Breast epithelium (tissue), 3 donors: ENCODE measurements around the gene INPP5K.

Experiments used
- POLR2A ChIP-seq: fragments of 450-650 bp; IDR thresholded peaks from one replicate; pipeline ENCODE4 v1.6.1; 2016; ENCODE audit warnings: antibody characterized with exemption, mild to moderate bottlenecking, moderate library complexity
- POLR2AphosphoS5 ChIP-seq, 3 donors: sonication (generic); formaldehyde crosslinking; IDR thresholded peaks; one replicate each; pipeline ENCODE4 v1.6.1; 2017; ENCODE audit warnings: antibody characterized with exemption in 3 of 3
- TF ChIP-seq, protein P1 (sequence below), 3 donors: fragments of 450-650 bp; IDR thresholded peaks; one replicate each; pipeline ENCODE4 v1.5.1; 2016 to 2017; ENCODE audit warnings: antibody characterized with exemption in 3 of 3, mild to moderate bottlenecking in 3 of 3, moderate library complexity in 3 of 3

GRCh38 chr17:1498869-1499268, 17.5 kb downstream of the INPP5K start:
- TF ChIP-seq, protein P1, sequence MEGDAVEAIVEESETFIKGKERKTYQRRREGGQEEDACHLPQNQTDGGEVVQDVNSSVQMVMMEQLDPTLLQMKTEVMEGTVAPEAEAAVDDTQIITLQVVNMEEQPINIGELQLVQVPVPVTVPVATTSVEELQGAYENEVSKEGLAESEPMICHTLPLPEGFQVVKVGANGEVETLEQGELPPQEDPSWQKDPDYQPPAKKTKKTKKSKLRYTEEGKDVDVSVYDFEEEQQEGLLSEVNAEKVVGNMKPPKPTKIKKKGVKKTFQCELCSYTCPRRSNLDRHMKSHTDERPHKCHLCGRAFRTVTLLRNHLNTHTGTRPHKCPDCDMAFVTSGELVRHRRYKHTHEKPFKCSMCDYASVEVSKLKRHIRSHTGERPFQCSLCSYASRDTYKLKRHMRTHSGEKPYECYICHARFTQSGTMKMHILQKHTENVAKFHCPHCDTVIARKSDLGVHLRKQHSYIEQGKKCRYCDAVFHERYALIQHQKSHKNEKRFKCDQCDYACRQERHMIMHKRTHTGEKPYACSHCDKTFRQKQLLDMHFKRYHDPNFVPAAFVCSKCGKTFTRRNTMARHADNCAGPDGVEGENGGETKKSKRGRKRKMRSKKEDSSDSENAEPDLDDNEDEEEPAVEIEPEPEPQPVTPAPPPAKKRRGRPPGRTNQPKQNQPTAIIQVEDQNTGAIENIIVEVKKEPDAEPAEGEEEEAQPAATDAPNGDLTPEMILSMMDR (IDR thresholded peaks at IDR 0.05) = no peak
- TF ChIP-seq POLR2A (no peak), POLR2AphosphoS5 (IDR thresholded peaks at IDR 0.05) (no peak)
